GM21576 (cell line): ENCODE data around the gene GSE1.

Experiments
- ATAC-seq: cut with Tn5 transposase; IDR thresholded peaks from one replicate; pipeline ENCODE4 v1.9.1; 2021; ENCODE audit warnings: mild to moderate bottlenecking, moderate library complexity; ENCODE audit not compliant: unreplicated experiment

The GSE1 gene

DNA sequence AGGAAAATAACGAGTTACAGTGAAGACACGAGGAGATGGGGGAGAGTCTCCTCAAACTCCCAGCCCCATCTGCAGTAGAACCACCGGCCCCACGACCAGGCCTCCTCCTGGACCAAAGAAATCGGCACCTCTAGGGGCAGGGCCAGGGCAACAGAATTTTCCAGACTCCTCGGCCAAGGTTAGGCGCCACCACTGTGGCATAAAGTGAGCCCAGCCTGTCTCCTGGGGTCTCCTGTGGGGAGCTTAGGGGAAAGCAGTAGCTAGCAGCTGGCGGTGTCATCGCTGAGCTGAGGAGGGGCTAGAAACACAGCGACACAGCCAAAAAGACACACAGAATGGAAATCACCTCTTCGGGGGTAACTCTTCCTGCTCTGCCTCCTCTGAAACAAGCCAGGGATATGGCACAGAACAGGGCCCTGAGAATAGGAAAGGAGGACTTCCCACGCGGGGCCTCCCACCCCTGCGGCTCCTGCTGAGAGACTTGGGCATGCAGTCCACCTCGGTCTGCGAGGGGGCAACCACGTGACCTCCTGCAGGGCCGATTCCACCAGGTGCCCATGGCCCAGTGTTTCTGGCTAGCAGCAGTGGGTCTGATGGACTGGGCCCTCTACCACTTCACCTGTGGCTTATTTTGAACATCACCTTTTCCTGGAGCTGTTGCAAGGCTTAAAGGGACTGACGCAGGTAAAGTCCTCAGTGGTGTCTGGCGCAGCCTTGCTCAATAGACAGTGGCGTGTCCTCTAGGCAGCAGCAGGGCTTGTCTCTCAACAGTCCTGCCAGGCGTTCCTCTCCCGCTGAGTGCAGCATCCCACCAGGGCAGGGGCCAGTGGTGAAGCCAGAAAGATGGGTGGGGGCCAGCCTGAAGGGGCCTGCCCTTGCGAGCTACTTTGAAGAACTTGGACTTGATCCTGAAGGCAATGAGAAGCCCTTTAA, 82.3 kb downstream of the GSE1 start:
- no peak for ATAC-seq

DNA sequence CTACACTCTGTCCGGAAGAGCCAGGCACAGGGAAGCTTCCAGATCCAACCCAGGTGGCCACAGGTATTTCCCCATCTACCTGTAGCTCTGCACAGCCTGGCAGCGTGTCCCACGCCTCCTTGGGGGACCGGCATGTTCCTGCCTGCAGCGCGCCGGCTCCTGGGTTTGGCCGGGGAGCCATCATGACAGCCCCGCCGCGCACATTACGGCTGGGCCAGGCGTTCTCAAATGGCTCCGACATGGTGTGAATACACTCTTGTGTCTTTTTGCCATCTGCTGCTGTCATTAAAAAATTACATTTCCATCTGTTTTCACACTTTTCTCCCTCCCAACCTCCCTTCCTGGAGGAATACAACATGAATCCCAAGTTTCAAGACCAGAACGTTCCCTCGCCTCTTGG, 83.7 kb downstream of the GSE1 start:
- no peak for ATAC-seq

- no peak for ATAC-seq
Observed at GRCh38 chr16:85697431-85697830, 84.3 kb downstream of the GSE1 start.

DNA sequence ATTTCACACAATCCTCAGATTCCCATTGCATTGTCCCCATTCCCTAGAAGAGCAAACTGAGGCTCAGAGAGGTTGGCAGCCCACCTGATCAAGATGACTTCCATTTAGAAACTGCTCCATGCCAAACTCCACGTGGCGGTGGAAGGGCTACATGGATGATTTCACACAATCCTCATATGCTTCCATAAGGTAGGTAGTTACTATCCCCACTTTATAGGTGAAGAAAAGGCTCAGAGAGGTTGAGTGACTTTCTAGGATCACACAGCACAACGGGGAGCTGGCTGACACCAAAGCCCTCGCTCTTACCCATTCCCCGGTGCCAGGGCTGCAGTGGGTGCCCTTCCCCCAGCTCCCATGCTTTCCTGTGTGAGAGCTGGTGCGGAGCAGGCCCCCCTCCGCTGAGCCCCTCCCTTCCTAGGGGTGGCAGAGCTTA, 85.4 kb downstream of the GSE1 start:
- ATAC-seq, result no peak

- no peak for ATAC-seq
Observed at GRCh38 chr16:85698935-85699558, 85.9 kb downstream of the GSE1 start.

- ATAC-seq, result no peak
Observed at GRCh38 chr16:85699628-85700027, 86.5 kb downstream of the GSE1 start.

- ATAC-seq, result no peak
Observed at GRCh38 chr16:85704011-85704410, 90.9 kb downstream of the GSE1 start.

GRCh38 chr16:85704900-85705846, 92.1 kb downstream of the GSE1 start:
- ATAC-seq, result no peak

GRCh38 chr16:85706449-85707034, 93.4 kb downstream of the GSE1 start:
- no peak for ATAC-seq

DNA sequence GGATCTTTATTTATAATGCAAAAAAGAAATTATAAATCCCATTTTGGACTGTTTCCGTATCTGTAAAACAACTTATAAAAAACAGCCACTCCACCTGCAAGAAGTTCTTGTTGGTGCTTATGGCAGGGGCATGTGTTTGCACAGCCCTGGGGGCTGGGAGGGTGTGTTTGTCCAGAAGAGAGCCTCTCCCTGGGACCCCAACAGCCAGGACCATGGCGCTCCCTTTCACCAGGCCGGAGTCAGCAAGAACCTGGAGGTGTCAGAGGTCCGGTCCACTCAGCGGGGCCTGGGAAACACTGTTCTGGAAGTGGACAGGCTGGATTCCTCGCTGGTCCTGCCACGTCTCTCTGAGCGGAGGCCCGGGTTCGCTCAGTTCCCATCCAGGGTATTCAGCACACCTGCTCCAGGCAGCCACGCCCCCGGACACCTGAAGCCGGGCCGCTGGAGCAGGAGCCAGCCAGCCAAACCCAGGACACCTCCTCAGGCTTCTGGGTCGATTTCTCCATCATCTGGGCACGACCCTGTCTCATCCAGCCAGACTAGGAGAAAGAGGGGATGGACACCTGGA, 94.5 kb downstream of the GSE1 start:
- ATAC-seq, result no peak

GRCh38 chr16:85708338-85708737, 95.2 kb downstream of the GSE1 start:
- ATAC-seq, result no peak

- ATAC-seq, result no peak
Observed at GRCh38 chr16:85709766-85710585, 96.9 kb downstream of the GSE1 start.

DNA sequence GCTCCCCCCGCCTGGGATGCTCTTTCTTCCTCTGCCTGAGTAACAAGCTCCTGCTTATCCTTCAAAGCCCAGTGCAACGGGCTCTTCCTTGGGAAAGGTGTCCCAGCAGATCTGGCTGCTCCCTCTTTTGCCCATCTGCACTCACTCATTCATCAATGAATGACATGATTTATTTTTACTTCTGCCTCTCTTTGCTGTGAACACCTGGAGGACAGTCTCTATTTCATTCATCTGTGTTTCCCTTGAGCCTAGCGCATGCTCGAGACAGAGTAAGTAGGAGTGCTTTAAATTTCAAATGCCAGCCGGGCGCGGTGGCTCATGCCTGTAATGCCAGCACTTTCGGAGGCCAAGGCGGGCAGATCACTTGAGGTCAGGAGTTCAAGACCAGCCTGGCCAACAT, 97.6 kb downstream of the GSE1 start:
- no peak for ATAC-seq

DNA sequence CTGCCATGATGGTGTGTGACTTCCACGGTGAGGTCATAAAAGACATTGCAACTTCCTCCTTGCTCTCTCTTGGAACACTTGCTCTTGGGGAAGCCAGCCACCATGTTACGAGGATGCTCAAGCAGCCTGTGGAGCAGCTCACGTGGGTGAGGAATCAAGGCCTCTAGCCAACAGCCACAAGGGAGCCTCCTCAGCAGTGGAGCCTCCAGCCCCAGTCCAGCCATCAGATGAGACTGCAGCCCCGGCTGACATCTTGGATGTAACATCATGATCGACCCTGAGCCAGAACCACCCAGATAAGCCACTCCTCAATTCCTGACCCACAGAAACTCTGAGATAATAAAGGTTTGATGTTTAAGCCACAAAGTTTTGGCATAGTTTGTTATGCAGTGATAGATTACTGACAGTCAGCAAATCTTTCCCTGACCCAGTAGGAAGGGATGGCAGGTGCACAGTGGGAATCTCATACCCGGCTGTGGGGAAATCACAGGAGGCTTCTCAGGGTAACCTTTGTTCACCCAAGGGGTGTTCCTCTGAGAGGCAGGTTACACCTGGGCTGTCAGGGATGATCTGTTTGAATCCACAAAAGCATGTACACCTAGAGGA, 99.0 kb downstream of the GSE1 start:
- no peak for ATAC-seq

GRCh38 chr16:85712801-85713200, 99.7 kb downstream of the GSE1 start:
- ATAC-seq, result no peak

GRCh38 chr16:85715169-85716021, 102.3 kb downstream of the GSE1 start:
- no peak for ATAC-seq

GRCh38 chr16:85716022-85716679, 103.0 kb downstream of the GSE1 start:
- no peak for ATAC-seq

DNA sequence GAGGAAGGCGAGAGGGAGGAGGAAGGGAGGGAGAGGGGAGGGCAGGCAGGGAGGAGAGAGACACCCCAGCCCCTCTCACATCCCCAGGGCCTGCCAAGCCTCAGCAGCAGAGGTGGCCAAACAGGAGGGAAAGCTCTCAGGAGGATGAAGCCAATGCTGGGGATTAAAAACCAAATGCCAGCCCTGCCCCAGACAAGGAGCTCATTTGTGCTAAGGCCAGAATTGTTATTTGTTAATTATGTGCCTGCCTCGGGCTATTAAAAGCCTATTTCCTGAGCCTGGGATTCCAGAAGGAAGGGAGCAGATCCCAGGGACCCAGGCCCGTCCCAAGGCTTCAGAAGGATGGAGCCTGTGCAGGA, 103.5 kb downstream of the GSE1 start:
- no peak for ATAC-seq
